WTC11 (cell line): ENCODE results near the gene MAPK7. TPM values are rescaled to one million over a fixed set of nuclear protein-coding genes. Genes with fewer than 3 reads are reported as not detected.

Experiments used
- ATAC-seq: fragments of 200-7000 bp; cut with Tn5 transposase; 2 replicates; pipeline ENCODE4 v1.10.0; 2021; ENCODE audit warnings: mild to moderate bottlenecking, moderate library complexity
- CTCF ChIA-PET: fragments of 300-600 bp; sonication (Branson Sonifier 250); formaldehyde crosslinking; loops from one replicate; lab custom pipeline; 2021; ENCODE audit warnings: antibody characterized with exemption; lab: Charles Lee
- POLR2A ChIA-PET: fragments of 350-600 bp; sonication (Branson Sonifier 250); formaldehyde crosslinking; loops from one replicate; lab custom pipeline; 2021; ENCODE audit warnings: antibody characterized with exemption; lab: Charles Lee
- DNase-seq: peaks from one replicate; pipeline ENCODE4 v3.0.0; 2021; ENCODE audit warnings: low spot score
- H3K27ac Mint-ChIP-seq: 2 replicates; pipeline ENCODE4 v1.8.0; 2021; ENCODE audit warnings: mixed read lengths
- H3K27me3 Mint-ChIP-seq: 2 replicates; pipeline ENCODE4 v1.8.0; 2021; ENCODE audit warnings: low read depth, mild to moderate bottlenecking, moderate library complexity, mixed read lengths
- H3K36me3 Mint-ChIP-seq: 2 replicates; pipeline ENCODE4 v1.8.0; 2021; ENCODE audit warnings: mixed read lengths
- H3K4me1 Mint-ChIP-seq: 2 replicates; pipeline ENCODE4 v1.8.0; 2022; ENCODE audit warnings: mixed read lengths
- H3K4me3 Mint-ChIP-seq: 2 replicates; pipeline ENCODE4 v1.8.0; 2021; ENCODE audit warnings: mild to moderate bottlenecking, moderate library complexity, mixed read lengths
- H3K9me3 Mint-ChIP-seq: 2 replicates; pipeline ENCODE4 v1.8.0; 2021; ENCODE audit warnings: mixed read lengths
- AFF4 ChIP-seq: sonication (generic); formaldehyde crosslinking; IDR thresholded peaks from 2 replicates; pipeline ENCODE4 v1.8.1; 2023; ENCODE audit warnings: mild to moderate bottlenecking, missing genetic modification reagents, borderline replicate concordance
- ATF1 ChIP-seq: sonication (generic); formaldehyde crosslinking; IDR thresholded peaks from 2 replicates; pipeline ENCODE4 v1.8.1; 2023; ENCODE audit warnings: mild to moderate bottlenecking, moderate library complexity, missing genetic modification reagents
- CREM ChIP-seq: sonication (generic); formaldehyde crosslinking; IDR thresholded peaks from 2 replicates; pipeline ENCODE4 v1.8.1; 2022; ENCODE audit warnings: mild to moderate bottlenecking, missing genetic modification reagents, moderate library complexity
- E2F4 ChIP-seq: sonication (generic); formaldehyde crosslinking; IDR thresholded peaks from 2 replicates; pipeline ENCODE4 v1.8.1; 2022; ENCODE audit warnings: low read depth, mild to moderate bottlenecking, moderate library complexity, missing genetic modification reagents, borderline replicate concordance
- ELF4 ChIP-seq: sonication (generic); formaldehyde crosslinking; IDR thresholded peaks from 2 replicates; pipeline ENCODE4 v1.8.1; 2022; ENCODE audit warnings: low read depth, mild to moderate bottlenecking, moderate library complexity, missing genetic modification reagents
- GRHL2 ChIP-seq: fragments of 250-450 bp; sonication (Bioruptor Pico); IDR thresholded peaks from 2 replicates; pipeline ENCODE4 v1.8.0; 2022; ENCODE audit warnings: mild to moderate bottlenecking, moderate library complexity; ENCODE audit not compliant: insufficient replicate concordance, severe bottlenecking
- MYBL2 ChIP-seq: sonication (generic); formaldehyde crosslinking; IDR thresholded peaks from 2 replicates; pipeline ENCODE4 v1.8.1; 2023; ENCODE audit warnings: mild to moderate bottlenecking, moderate library complexity, missing genetic modification reagents
- NFATC4 ChIP-seq: fragments of 250-450 bp; sonication (Bioruptor Pico); IDR thresholded peaks from 2 replicates; pipeline ENCODE4 v1.9.0; 2021; ENCODE audit warnings: mild to moderate bottlenecking
- NR2C2 ChIP-seq: sonication (generic); formaldehyde crosslinking; IDR thresholded peaks from 2 replicates; pipeline ENCODE4 v1.8.0; 2022; ENCODE audit warnings: mild to moderate bottlenecking, missing genetic modification reagents
- PRDM15 ChIP-seq: sonication (generic); formaldehyde crosslinking; IDR thresholded peaks from 2 replicates; pipeline ENCODE4 v1.8.0; 2022; ENCODE audit warnings: missing genetic modification reagents
- RELA ChIP-seq: sonication (generic); formaldehyde crosslinking; IDR thresholded peaks from 2 replicates; pipeline ENCODE4 v1.8.1; 2022; ENCODE audit warnings: missing genetic modification reagents, mild to moderate bottlenecking, borderline replicate concordance
- USF1 ChIP-seq: sonication (generic); formaldehyde crosslinking; IDR thresholded peaks from 2 replicates; pipeline ENCODE4 v1.8.0; 2022; ENCODE audit warnings: mild to moderate bottlenecking, missing genetic modification reagents
- ZBTB43 ChIP-seq: sonication (generic); formaldehyde crosslinking; IDR thresholded peaks from 2 replicates; pipeline ENCODE4 v1.8.1; 2023; ENCODE audit warnings: mild to moderate bottlenecking, missing genetic modification reagents
- ZNF396 ChIP-seq: fragments of 250-450 bp; sonication (Bioruptor Pico); IDR thresholded peaks from 2 replicates; pipeline ENCODE4 v1.8.0; 2021; ENCODE audit warnings: mild to moderate bottlenecking, moderate library complexity, borderline replicate concordance
- ZNF425 ChIP-seq: fragments of 250-450 bp; sonication (Bioruptor Pico); conservative IDR thresholded peaks from 2 replicates; pipeline ENCODE4 v1.9.0; 2021; ENCODE audit warnings: mild to moderate bottlenecking
- total RNA-seq: library from RNA; stranded (reverse); gene quantifications from 3 replicates; pipeline ENCODE4 v1.2.3, GENCODE V29; 2021

The MAPK7 gene
- total RNA-seq, 1 experiment from 2014 or later = 38.5 TPM

GRCh38 chr17:19399750-19400450 is 21.6 kb downstream of the MAPK7 start (continued):
- no peak for TF ChIP-seq ZNF425 (CRISPR knock-in tag)
- TF ChIP-seq CREM (CRISPR knock-in tag) = no peak
- no peak for TF ChIP-seq ELF4 (CRISPR knock-in tag)
- TF ChIP-seq ATF1 (CRISPR knock-in tag) = no peak
- TF ChIP-seq AFF4 (CRISPR knock-in tag) = no peak
- TF ChIP-seq E2F4 (CRISPR knock-in tag) = no peak
- no peak for TF ChIP-seq USF1 (CRISPR knock-in tag)
- TF ChIP-seq, all 79 proteins: peak for 0

- Mint-ChIP-seq H3K27me3 (no peaks in the 10 kb centered on the region; the same call in 1 of the 2 replicates), H3K4me3 (no peak overlapping the region), H3K27ac (no peak overlapping the region; the same call in 1 of the 2 replicates), H3K4me1 (peaks cover 11% of the 10 kb centered on the region), H3K9me3 (peaks cover 3% of the 10 kb centered on the region; the same call in 1 of the 2 replicates), H3K36me3 (no peaks in the 10 kb centered on the region)
- TF ChIP-seq ZBTB43 (CRISPR knock-in tag) (no peak), RELA (CRISPR knock-in tag) (no peak), PRDM15 (CRISPR knock-in tag) (no peak), MYBL2 (CRISPR knock-in tag) (no peak), GRHL2 (CRISPR knock-in tag) (no peak), NR2C2 (CRISPR knock-in tag) (no peak), ZNF396 (CRISPR knock-in tag) (no peak), NFATC4 (CRISPR knock-in tag) (no peak), AFF4 (CRISPR knock-in tag) (no peak)
- no peak for DNase-seq
- CTCF ChIA-PET = interaction anchor here (2.3 to 2.4 kb wide), 2 partner anchors 38 to 46 kb away, joined by 7 read pairs; partner anchors contain the start of gene B9D1
- POLR2A ChIA-PET = no interaction called here
- ATAC-seq = no peak
Observed at GRCh38 chr17:19401321-19402010, 23.2 kb downstream of the MAPK7 start.
